ENCODE data around the gene FOXP2. TPM values are rescaled to one million over a fixed set of nuclear protein-coding genes. Genes with fewer than 3 reads are reported as not detected.

Gene FOXP2
- total RNA-seq, 2 experiments from 2014 or later: not detected

- Histone ChIP-seq H3K4me3 (ENCODE audit: low read length) (no peak overlapping the region), H3K4me1 (ENCODE audit: insufficient read depth, low read length) (no peaks in the 10 kb centered on the region), H3K9me3 (ENCODE audit: control insufficient read depth in 1 of 2, insufficient read depth in 1 of 2, low read length in 2 of 2) (no peaks in the 10 kb centered on the region), H3K36me3 (ENCODE audit: insufficient read depth, low read length) (no peaks in the 10 kb centered on the region), H3K27me3 (ENCODE audit: control insufficient read depth in 1 of 2, insufficient read depth in 2 of 2, low read length in 2 of 2) (no peaks in the 10 kb centered on the region), H3K27ac (ENCODE audit: low read depth in 1 of 2, low read length in 2 of 2) (no peak overlapping the region)
- no peak overlapping the region for H3K27ac Mint-ChIP-seq
- POLR2A ChIA-PET: no interaction called here
- H3K27me3 Mint-ChIP-seq: no peaks in the 10 kb centered on the region
- DNase-seq (no peak), ATAC-seq (ENCODE audit: poor library complexity) (no peak)
- intact Hi-C loops (cut with DNase I, micrococcal nuclease): no loop called here
- CTCF ChIA-PET: no interaction called here
- H3K4me3 Mint-ChIP-seq: no peak overlapping the region
- TF ChIP-seq CTCF (IDR thresholded peaks at IDR 0.05): no peak
- H3K9me3 Mint-ChIP-seq: peaks cover 3% of the 10 kb centered on the region
- H3K36me3 Mint-ChIP-seq (ENCODE audit: low read depth): no peaks in the 10 kb centered on the region
- H3K4me1 Mint-ChIP-seq (ENCODE audit: low read depth): no peaks in the 10 kb centered on the region
These were observed 104.6 kb downstream of the FOXP2 start for GRCh38 chr7:114519240-114519639.

GRCh38 chr7:114522081-114522480, 107.5 kb downstream of the FOXP2 start:
- Mint-ChIP-seq H3K36me3 (ENCODE audit: low read depth) (no peaks in the 10 kb centered on the region), H3K4me3 (no peak overlapping the region), H3K27me3 (no peaks in the 10 kb centered on the region), H3K9me3 (no peaks in the 10 kb centered on the region), H3K4me1 (ENCODE audit: low read depth) (no peaks in the 10 kb centered on the region), H3K27ac (no peak overlapping the region)
- intact Hi-C loops (cut with DNase I, micrococcal nuclease): no loop called here
- Histone ChIP-seq H3K4me3 (ENCODE audit: low read length) (no peak overlapping the region), H3K4me1 (ENCODE audit: insufficient read depth, low read length) (no peaks in the 10 kb centered on the region), H3K27me3 (ENCODE audit: control insufficient read depth in 1 of 2, insufficient read depth in 2 of 2, low read length in 2 of 2) (no peaks in the 10 kb centered on the region), H3K9me3 (ENCODE audit: control insufficient read depth in 1 of 2, insufficient read depth in 1 of 2, low read length in 2 of 2) (no peaks in the 10 kb centered on the region), H3K36me3 (ENCODE audit: insufficient read depth, low read length) (no peaks in the 10 kb centered on the region), H3K27ac (ENCODE audit: low read depth in 1 of 2, low read length in 2 of 2) (no peak overlapping the region)
- DNase-seq (no peak), ATAC-seq (ENCODE audit: poor library complexity) (no peak)
- no peak for TF ChIP-seq CTCF (IDR thresholded peaks at IDR 0.05)
- CTCF ChIA-PET: no interaction called here
- POLR2A ChIA-PET: no interaction called here

GRCh38 chr7:114527589-114527988, 113.0 kb downstream of the FOXP2 start:
- H3K27ac Mint-ChIP-seq: no peak overlapping the region
- H3K4me1 Mint-ChIP-seq (ENCODE audit: low read depth): no peaks in the 10 kb centered on the region
- no peaks in the 10 kb centered on the region for H3K27me3 ChIP-seq (ENCODE audit: control insufficient read depth in 1 of 2, insufficient read depth in 2 of 2, low read length in 2 of 2)
- no peak overlapping the region for H3K27ac ChIP-seq (ENCODE audit: low read depth in 1 of 2, low read length in 2 of 2)
- H3K36me3 Mint-ChIP-seq (ENCODE audit: low read depth): no peaks in the 10 kb centered on the region
- no peaks in the 10 kb centered on the region for H3K9me3 Mint-ChIP-seq
- DNase-seq (no peak), ATAC-seq (ENCODE audit: poor library complexity) (no peak)
- H3K4me1 ChIP-seq (ENCODE audit: insufficient read depth, low read length): no peaks in the 10 kb centered on the region
- H3K4me3 Mint-ChIP-seq: no peak overlapping the region
- TF ChIP-seq CTCF (IDR thresholded peaks at IDR 0.05): no peak
- intact Hi-C loops (cut with DNase I, micrococcal nuclease): no loop called here
- CTCF ChIA-PET: no interaction called here
- POLR2A ChIA-PET: no interaction called here
- no peaks in the 10 kb centered on the region for H3K9me3 ChIP-seq (ENCODE audit: control insufficient read depth in 1 of 2, insufficient read depth in 1 of 2, low read length in 2 of 2)
- H3K36me3 ChIP-seq (ENCODE audit: insufficient read depth, low read length): no peaks in the 10 kb centered on the region
- H3K4me3 ChIP-seq (ENCODE audit: low read length): no peak overlapping the region
- H3K27me3 Mint-ChIP-seq: no peaks in the 10 kb centered on the region

Measured in CD4-positive, alpha-beta T cell (primary cell).